Kidney tubule cell (primary cell): ENCODE measurements around the gene AANAT.
"Not testable (repeated sequence)": the region's sequence is repeated elsewhere in the genome, so short reads cannot be mapped to it uniquely, and the experiment has no call there.

Experiments used
- DNase-seq: peaks from one replicate; pipeline ENCODE4 v3.0.0-alpha.2; 2018; ENCODE audit warnings: low spot score

Gene AANAT

GRCh38 chr17:76506408-76507345 is 39.3 kb downstream of the AANAT start:
- DNase-seq, result peak; percentile 70

DNA sequence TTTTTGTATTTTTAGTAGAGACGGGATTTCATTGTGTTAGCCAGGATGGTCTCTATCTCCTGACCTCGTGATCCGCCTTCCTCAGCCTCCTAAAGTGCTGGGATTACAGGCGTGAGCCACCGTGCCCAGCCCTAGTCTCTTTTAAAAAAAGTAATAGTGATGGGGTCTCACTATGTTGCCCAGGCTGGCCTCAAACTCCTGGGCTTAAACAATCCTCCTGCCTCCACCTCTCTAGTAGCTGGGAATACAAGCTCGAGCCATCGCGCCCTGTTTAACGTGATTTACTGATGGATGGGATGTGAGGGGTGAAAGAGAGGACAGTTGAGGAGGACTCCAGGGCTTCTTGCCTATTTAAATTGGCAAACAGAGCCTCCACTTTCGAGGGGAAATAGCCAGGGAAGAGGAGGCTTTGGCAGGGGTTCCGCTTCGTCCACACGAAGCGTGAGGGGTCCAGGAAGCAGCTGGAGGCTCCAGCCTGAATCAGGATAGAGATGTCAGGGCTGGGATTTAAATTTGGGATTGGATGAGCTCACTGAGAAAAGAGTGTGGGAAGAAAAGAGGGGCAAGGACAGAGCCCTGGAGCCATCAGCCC is 41.2 kb downstream of the AANAT start:
- not testable (repeated sequence) for DNase-seq

GRCh38 chr17:76510831-76511244 is 43.4 kb downstream of the AANAT start:
- DNase-seq, result no peak

DNA sequence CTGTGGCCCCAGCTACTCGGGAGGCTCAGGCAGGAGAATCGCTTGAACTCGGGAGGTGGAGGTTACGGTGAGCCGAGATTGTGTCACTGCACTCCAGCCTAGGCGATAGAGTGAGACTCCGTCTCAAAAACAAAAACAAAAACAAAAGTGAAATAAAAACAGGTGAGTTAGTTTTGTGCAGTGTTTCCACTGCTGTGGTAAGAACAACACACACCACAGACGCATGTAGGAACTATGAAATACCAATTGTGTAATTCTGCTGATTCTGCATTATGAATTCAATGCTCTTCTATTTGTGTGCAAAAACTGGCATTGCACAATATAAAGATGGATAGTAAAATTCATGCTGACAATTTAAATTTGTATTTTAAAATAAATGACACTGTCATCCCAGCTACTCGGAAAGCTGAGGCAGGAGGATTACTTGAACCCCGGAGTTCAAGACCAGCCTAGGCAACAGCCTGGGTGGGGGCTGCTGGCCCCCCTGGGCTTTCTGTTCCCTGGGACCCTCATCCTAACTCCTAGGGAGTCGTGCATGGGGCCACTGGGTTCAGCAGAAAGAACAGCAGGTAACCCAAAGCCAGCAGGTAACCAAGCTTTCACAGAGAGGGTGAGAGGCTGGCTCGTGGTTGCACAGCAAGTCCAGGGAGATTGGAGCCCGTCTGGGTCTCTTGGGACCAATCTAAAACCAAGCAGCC is 44.4 kb downstream of the AANAT start:
- DNase-seq, result no peak

DNA sequence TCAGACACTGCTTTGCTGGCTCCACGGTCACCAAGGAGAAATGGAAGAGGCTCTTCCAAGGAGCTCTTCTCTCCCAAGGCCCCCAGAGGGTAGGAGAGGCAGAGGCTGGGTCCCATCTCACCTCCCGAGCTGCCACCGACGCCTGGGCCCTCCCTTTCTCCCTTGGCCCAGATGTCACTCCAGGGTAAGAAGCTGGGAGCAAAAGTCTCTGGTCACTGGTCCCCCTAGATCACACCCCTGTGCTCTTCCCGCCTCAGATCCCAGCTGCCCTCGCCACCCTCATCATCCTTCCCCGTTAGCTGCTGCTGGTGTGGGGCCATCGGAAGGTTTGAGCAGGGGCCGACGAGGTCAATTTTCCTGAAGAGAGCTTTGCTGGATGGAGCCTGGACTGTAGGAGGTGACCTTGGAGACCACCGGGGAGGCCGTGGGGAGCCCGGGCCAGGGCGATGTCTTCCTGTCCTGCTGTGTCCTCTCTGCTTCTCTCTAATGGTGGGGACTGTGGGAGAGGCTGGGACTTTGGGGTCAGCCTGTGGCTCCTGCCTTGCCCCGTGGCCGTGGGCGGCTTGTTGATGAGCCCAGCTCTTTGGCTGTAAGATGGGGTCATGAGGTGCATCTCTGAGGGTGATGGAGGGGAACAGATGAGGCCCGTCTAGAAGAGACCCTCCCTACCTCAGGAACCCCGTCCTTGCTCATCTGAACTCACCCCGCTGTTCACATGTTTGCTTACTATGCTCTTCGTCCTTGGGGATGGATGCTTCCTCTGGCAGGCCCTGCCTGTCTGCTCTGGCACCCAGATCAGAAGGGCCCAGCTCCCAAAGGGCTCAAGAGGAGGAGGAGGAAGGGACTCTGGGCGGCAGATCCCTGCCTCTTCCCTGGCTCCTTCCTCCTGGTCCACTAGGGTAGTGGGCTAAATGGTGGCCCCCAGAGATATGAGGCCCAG is 45.2 kb downstream of the AANAT start:
- no peak for DNase-seq

GRCh38 chr17:76513306-76513692 is 45.9 kb downstream of the AANAT start:
- DNase-seq, result no peak

DNA sequence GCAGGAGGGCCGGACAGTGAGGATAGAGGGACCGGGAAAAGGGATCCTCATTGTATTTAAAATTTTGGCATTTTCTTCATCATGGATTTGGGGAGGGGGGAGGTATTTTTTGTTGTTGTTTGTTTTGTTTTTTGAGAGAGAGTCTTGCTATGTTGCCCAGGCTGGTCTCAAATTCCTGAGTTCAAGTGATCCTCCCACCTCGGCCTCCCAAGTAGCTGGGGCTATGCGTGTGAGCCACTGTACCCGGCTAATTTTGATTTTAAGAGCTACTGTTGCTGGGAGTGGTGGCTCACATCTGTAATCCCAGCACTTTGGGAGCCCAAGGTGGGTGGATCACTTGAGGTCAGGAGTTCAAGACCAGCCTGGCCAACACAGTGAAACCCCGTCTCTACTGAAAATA is 47.0 kb downstream of the AANAT start:
- not testable (repeated sequence) for DNase-seq

DNA sequence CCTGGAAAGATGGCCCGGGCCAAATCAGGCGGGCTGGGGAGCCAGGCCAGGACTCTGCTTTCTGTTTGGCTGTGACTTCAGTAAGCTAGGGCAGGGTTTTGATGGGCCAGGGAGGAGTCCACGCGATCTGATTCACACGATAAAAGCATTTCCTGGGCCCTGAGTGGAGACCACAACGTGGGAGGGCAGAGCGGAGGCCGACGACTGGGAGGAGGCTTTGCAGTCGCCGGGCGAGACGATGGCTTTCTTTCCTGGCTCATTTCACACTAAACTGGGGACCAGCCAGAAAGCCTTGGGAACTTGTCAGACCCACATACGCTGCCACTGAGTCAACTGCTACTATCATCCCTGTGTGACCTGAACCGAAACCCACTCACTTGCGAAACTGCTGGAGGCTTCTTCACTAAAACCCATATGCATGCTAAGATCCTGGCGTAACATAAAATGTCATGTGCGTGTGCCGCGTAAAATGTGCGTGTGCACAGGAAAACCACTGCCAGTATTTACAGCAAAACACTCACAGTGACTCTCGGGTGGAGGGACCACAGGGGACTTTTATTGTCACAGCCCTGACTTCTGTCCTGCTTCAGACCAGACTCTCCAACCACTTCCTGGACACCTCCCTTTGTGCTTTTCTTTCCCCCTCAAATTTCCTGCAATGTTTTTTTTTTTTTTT is 48.0 kb downstream of the AANAT start:
- peak; percentile 77 for DNase-seq

DNA sequence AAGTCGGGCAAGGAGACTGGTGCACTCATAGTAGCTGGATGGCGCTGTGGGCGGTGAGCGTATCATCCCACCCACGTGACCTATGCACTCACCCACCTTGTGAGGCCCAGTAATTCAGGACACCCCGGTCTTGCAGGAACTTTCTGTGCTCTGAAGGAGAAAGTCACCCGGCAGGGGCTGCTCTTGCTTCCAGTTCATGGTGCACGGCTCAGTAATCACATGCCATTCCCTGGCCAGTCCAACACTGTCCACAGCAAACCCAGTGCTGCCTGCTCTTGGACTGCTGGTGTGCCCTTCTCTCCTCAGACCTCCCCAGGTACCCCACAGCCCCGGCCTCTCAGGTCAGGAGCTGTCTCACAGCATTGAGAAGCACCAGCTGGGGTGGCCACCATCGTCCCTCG is 50.2 kb downstream of the AANAT start:
- peak; percentile 74 for DNase-seq

DNA sequence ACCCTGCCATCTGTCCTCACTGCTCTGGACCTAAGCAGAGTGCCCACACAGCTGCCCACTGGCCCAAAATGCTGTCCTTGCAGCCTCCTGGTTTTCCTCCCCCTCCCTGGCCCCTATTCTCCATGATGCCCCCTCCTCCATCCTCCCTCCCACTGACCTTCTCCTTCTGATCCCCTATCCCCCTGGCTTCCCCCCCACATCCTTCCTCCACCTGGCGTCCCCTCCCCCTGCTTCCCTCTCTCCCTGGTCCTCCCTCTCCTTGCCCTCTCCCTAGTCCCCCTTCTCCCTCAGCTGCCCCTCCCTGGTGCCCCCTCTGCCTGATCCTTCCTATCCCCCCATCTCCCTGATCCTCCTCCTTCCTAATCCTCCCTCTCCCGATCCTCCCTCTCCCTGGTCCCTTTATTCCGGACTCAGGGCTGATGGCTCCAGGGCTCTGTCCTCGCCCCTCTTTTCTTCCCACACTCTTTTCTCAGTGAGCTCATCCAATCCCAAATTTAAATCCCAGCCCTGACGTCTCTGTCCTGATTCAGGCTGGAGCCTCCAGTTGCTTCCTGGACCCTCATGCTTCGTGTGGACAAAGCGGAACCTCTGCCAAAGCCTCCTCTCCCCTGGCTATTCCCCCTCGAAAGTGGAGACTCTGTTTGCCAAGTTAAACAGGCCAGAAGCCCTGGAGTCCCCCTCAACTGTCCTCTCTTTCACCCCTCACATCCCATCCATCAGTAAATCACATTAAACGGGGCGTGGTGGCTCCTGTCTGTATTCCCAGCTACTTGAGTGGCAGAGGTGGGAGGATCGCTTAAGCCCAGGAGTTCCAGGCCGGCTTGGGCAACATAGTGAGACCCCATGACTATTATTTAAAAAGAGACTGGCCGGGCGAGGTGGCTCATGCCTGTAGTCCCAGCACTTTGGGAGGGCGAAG is 51.9 kb downstream of the AANAT start:
- DNase-seq, result no peak
